SKM-1 treated with dmso at 0.1 percent for 144 hours (cell line): Measurements from ENCODE around the gene CAMTA1.

Experiments
- DNase-seq: peaks from one replicate; lab custom pipeline; 2025; ENCODE audit not compliant: unreplicated experiment; lab: John Stamatoyannopoulos, UW

Gene CAMTA1

DNA sequence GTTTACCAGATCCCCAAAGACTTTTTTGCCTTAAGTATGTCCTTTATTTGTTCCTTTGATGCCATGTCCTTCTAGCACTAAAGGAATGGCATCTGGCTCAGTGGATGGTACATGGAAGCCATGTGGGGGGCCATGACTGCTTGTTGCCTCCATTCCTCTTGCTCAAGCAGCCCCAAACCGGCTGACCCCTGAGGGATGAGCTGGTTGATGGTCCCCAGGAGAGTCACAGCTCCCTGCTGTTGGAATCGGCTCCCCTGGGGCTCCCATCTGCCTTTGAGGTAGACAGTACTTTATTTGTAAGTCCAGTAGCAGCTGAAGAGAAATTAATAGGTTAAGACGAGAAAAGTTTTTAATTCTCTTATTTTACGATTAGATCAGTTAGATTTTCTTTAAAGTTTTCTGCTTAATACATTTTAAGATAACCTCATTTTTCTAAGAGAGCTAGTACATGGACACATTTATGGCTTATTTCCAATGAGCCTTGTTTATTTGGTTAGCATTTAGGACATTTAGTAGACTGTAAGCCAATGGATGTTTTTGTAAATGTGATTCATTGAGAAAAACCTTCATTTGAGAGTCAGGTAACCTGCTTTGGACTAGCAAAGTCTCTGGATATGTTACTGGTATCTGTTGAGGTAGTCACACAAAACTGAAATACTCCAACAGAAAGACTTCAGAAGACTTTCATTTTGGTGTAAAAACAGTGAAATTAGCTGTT is 88.2 kb downstream of the CAMTA1 start:
- DNase-seq: no peak

- DNase-seq: no peak
These were observed 89.0 kb downstream of the CAMTA1 start for GRCh38 chr1:6874298-6874697.

GRCh38 chr1:6880951-6881690 is 95.9 kb downstream of the CAMTA1 start:
- no peak for DNase-seq

DNA sequence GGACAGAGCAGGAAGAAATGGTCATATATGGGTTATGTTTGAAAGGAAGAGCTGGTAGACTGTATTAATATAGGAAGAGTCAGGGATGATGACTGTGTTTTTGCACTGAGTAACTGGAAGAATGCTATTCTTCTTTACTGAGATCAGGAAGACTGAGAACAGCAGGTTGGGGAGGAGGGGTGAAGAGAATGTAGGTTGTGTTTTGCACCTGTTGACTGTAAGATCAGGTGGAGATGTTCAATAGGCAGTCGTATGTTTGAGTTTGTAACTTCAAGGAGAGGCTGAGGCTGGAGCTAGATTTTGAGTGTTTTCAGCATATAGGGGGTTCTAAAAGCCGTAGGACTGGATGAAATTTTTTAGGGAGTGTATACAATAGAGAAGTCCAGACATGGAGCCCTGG is 97.2 kb downstream of the CAMTA1 start:
- DNase-seq: no peak

DNA sequence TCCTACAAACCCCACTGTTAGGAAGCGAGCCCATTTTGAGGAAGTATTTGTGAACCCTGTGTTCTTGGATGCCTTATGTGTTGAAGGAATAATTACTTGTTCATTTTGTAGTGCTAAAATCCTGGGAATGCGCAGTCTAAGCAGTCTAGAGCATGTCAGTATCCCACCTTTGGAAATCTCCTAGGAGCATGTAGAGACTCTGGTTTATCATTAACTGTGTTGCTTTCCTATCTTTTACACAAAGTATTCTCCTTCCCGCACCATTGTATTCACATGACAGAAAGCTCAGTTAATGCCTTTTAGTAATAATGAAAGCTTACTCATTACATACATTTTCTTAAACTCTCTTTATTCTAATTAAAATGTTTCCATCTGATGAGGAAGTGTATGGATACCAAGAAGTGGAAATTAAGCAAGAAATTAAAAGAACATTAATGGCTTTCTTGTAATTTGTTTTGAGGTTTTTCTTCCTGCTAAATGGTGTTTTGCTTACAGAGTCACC is 99.4 kb downstream of the CAMTA1 start:
- DNase-seq: no peak

GRCh38 chr1:6885426-6885825 is 100.2 kb downstream of the CAMTA1 start:
- DNase-seq: no peak

GRCh38 chr1:6886523-6886922 is 101.3 kb downstream of the CAMTA1 start:
- DNase-seq: no peak

DNA sequence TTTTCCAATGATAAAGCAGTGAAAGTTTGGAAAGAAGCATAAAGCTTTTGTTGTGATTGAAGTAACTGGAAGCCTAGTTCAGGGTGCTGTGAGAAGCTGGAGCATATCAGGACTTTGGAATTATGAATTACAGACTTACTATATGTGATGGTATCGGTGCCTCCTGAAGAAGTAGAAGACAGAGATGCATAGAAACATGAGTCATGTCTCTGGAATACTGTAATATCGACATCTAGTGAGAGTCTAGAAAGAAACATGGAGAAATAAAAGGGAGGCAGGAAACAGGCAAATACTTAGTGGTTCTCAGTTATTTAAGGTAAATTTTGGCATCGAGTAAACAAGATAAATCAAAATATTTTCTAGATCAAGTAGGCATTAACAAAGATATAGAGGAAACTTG is 103.0 kb downstream of the CAMTA1 start:
- DNase-seq: no peak

- no peak for DNase-seq
These were observed 103.6 kb downstream of the CAMTA1 start for GRCh38 chr1:6888870-6889269.

- DNase-seq: peak; percentile 42
These were observed 104.7 kb downstream of the CAMTA1 start for GRCh38 chr1:6889875-6890480.

- no peak for DNase-seq
These were observed 105.4 kb downstream of the CAMTA1 start for GRCh38 chr1:6890686-6891085.

GRCh38 chr1:6891781-6892579 is 106.7 kb downstream of the CAMTA1 start:
- no peak for DNase-seq

DNA sequence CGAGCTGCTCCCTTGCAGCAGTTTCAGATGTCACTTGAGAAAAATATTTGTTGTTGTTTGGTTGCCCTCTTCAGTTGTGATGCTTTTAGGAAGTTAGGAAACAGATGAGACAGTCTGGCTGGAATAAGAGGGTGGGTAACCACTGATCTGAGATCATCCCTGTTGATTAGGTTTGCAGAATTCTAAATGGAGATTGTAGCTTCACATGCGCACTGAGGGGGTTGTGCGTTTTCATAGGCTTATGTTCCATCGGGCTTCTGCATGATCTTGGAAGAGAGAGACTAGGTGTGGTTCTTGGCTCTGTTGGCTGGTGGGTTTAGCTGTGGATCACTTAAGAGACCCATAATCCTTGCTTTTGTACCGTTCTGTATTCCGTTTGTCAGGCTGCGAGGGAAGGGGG is 108.1 kb downstream of the CAMTA1 start:
- DNase-seq: no peak

- no peak for DNase-seq
These were observed 111.9 kb downstream of the CAMTA1 start for GRCh38 chr1:6897138-6897537.

GRCh38 chr1:6898974-6899539 is 113.8 kb downstream of the CAMTA1 start:
- no peak for DNase-seq

DNA sequence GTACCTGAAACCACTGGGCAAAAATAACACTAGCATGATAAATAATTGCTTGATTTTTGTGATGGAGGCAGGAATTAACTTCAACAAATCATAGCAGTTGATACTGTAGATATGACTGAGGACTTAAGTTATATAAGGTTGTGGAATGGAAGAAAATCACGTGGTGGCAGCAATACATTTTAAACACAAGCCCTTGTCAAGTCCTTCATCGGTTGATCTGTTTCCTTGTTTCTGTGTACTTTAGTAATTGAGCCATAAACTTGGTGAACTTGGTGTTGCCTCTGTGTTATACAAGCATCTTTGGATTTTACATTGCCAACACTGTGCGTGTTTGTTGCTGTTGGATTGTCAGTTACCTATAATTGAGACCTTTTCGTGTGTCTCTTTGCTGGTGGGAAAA is 114.4 kb downstream of the CAMTA1 start:
- DNase-seq: no peak

DNA sequence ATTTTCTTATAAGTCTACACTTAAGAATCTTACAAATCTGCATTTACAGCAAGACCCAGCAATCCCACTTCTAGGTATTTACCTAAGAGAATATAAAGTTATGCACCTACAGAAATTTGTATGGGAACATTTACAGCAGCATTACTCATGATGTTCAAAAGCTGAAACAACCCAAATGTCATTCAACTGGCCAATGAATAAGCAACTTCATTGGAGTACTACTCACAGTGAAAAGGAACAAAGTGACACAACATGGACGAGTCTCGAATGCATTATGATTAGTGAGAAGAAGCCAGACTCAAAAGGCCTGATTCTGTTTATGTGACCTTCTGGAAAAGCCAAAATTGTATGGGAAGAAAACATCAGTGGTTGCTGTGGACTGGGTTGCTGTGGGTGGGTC is 116.9 kb downstream of the CAMTA1 start:
- DNase-seq: no peak

GRCh38 chr1:6904476-6905170 is 119.4 kb downstream of the CAMTA1 start:
- no peak for DNase-seq

DNA sequence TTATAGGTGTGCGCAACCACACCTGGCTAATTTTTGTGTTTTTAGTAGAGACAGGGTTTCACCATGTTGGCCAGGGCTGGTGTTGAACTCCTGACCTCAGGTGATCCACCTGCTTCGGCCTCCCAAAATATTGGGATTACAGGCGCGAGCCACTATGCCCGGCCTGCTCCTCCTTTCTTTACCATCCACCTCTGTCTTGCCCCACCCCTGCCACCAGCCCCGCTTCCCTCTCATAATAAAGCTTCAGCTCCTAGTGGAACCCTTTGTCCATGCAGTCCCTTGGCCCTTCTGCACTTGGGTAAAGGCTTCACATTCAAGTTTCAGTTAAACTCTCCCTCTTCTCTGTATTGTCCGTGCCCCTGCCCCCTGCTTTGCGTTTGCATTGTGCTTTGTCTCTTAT is 120.1 kb downstream of the CAMTA1 start:
- no peak for DNase-seq

- DNase-seq: no peak
These were observed 120.5 kb downstream of the CAMTA1 start for GRCh38 chr1:6905790-6906189.
